Mucosa of descending colon (tissue), 3 donors: ENCODE results near the gene SULT1C2. TPM values are rescaled to one million over a fixed set of nuclear protein-coding genes. Genes with fewer than 3 reads are reported as not detected.

Experiments used
- ATAC-seq: fragments of 200-7000 bp; cut with Tn5 transposase; one replicate; pipeline ENCODE4 v1.9.1; 2020; ENCODE audit warnings: mild to moderate bottlenecking, moderate library complexity
- DNase-seq, 3 donors: peaks; one replicate each; pipeline ENCODE4 v3.0.0-alpha.2; 2020
- H3K36me3 ChIP-seq: fragments of 200-600 bp; one replicate; pipeline ENCODE4 v1.8.0; 2021; ENCODE audit warnings: low read depth, mild to moderate bottlenecking
- H3K4me1 ChIP-seq: fragments of 200-600 bp; one replicate; pipeline ENCODE4 v1.8.0; 2021; ENCODE audit warnings: low read depth, mild to moderate bottlenecking
- H3K4me3 ChIP-seq: fragments of 200-600 bp; one replicate; pipeline ENCODE4 v1.8.0; 2021; ENCODE audit warnings: mild to moderate bottlenecking
- H3K9me3 ChIP-seq: fragments of 200-600 bp; one replicate; pipeline ENCODE4 v1.8.0; 2021; ENCODE audit warnings: mild to moderate bottlenecking
- intact Hi-C, 2 donors: fragments of 100-400 bp; cut with DNase I in 1 of 2; cut with micrococcal nuclease in 1 of 2; formaldehyde crosslinking; loops; one replicate each; pipeline versions ENCODE4 v1.11.0 to v1.11.1; 2022; cut with DNase I, micrococcal nuclease
- long read RNA-seq, 2 donors: library from polyadenylated mRNA; unstranded; transcript quantifications; one replicate each; pipeline ENCODE4 v2.0.0, GENCODE V29; 2019 to 2021
- total RNA-seq, 3 donors: library from RNA; stranded (reverse); fragmentation: NEBNext Ultra II Directional in 2 of 3; extraction: Animal tissue kit (Norgen Biotek cat#: 25700) in 2 of 3; gene quantifications; one replicate each; pipeline versions ENCODE4 v1.2.1 to v1.2.4, GENCODE V29; 2021 to 2023
- TF ChIP-seq, protein P1 (sequence below): fragments of 200-600 bp; IDR thresholded peaks from one replicate; pipeline ENCODE4 v1.8.0; 2022; ENCODE audit warnings: antibody characterized with exemption, mild to moderate bottlenecking
- donor health status: DM: no; HTN: no; CAD: no; lungs with moderate emphysema.
- donor health status: DM: no; HTN: no; CAD: no.
- donor health status: DM: no; HTN: yes; CAD: no.

SULT1C2 gene
- total RNA-seq, result 10 to 100 TPM in 1 of 3 donors, under 1 TPM in 1, not detected in 1; 0.52 to 10.5 TPM
- long read RNA-seq, donor 1, result 0 reads
- long read RNA-seq, donor 2, partial matches to known transcripts, result 0 of 3 reads
- long read RNA-seq, donor 2, other reads (novel, unspliced or antisense), result 1 of 3 reads

DNA sequence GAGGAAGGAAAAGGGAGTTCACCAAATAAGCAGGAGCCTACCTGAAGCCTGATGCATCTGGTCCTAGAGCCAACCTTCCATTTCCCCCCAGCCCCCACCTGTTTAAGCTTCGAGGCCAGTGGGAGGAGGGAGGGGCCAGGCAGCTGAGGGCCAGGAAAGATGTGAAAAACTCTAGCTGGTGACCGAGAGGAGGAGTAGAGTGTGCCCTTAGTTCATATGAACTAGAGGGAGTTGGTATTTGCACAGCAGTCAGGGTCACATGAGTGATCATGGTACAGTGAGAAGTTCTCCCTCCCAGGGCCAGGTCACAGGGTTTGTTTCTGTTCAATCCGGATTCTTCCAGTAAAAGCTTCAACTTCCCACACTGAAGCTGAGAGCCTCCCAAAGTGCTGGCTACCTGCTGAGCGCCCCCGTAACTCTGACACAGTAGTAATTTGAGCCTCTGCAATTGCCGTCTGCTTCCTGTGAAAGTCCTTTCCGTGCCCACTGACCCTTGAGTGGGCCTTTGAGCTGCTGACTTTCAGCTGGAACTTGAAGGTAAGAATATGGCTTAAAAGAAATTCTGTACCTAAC lies at the start of gene SULT1C2:
SULT1C2 (plus strand) TSS at position 362 of the 573 bp plus-strand sequence. CDS start 4,773 bp downstream, outside the sequence.
- ATAC-seq (peak; percentile 97), DNase-seq (peak in 1 of 3 donors; percentile 24)
- no peaks in the 10 kb centered on the region for H3K4me1 ChIP-seq
- no peak within 1 kb of the TSS for H3K4me3 ChIP-seq
- no peaks in the 10 kb centered on the region for H3K36me3 ChIP-seq
- TF ChIP-seq, protein P1, sequence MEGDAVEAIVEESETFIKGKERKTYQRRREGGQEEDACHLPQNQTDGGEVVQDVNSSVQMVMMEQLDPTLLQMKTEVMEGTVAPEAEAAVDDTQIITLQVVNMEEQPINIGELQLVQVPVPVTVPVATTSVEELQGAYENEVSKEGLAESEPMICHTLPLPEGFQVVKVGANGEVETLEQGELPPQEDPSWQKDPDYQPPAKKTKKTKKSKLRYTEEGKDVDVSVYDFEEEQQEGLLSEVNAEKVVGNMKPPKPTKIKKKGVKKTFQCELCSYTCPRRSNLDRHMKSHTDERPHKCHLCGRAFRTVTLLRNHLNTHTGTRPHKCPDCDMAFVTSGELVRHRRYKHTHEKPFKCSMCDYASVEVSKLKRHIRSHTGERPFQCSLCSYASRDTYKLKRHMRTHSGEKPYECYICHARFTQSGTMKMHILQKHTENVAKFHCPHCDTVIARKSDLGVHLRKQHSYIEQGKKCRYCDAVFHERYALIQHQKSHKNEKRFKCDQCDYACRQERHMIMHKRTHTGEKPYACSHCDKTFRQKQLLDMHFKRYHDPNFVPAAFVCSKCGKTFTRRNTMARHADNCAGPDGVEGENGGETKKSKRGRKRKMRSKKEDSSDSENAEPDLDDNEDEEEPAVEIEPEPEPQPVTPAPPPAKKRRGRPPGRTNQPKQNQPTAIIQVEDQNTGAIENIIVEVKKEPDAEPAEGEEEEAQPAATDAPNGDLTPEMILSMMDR, result no peak
- intact Hi-C loops, result no loop called here
- H3K9me3 ChIP-seq, result no peaks in the 10 kb centered on the region

DNA sequence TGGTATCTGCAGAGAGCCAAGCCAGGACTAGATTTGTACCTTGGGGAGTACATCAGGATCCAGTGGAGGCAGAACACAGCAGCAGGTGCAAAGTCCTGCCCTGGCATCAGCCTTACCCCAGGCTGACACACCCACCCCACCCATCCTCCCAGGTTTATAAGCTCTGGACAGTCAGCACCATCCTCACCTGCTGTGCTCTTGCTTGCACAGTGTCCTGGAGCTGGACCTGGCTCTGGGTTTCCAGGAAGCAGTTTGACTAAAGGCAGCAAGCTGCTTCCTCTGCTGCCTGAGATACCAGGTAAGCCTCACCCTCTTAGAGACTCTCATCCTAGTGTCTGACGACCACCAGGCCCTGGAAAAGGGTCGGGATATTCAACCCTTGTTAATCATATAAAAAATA lies 48.9 kb upstream of the SULT1C2 start, which contains the start of gene SULT1C3:
SULT1C3 (plus strand) TSS at position 183 of the 400 bp plus-strand sequence. CDS start 7,227 bp downstream, outside the sequence.
- peaks cover 22% of the 10 kb centered on the region for H3K9me3 ChIP-seq
- no peaks in the 10 kb centered on the region for H3K36me3 ChIP-seq
- H3K4me1 ChIP-seq, result no peaks in the 10 kb centered on the region
- intact Hi-C loops, result no loop called here
- ATAC-seq (peak; percentile 100), DNase-seq (peak; percentile 3 to 84 (median 22))
- no peak within 1 kb of the TSS for H3K4me3 ChIP-seq
- TF ChIP-seq, protein P1, result no peak

DNA sequence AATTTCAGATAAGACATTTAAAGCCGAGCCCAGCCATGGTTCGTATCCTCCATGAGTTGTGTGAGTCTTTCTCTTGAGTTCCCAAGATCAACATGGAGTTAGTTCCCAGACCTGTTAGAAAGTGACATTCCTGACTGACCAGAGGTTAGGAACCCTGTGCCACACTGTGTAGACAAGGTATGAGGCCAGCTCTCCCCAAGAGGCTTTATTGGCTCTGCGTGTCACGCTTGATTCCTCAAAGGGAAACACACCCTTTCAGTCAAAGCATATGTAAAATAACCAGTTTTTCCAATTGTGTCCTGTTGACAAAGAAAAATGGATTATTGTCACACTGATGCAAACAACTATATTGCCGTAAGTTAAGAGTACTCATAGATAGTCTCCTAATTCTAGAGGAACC lies 47.7 kb upstream of the SULT1C2 start:
- intact Hi-C loops, result no loop called here
- Histone ChIP-seq H3K36me3 (no peaks in the 10 kb centered on the region), H3K4me1 (no peaks in the 10 kb centered on the region), H3K4me3 (no peak overlapping the region), H3K9me3 (peaks cover 22% of the 10 kb centered on the region)
- ATAC-seq (no peak), DNase-seq (no peak)
- TF ChIP-seq, protein P1, result no peak

DNA sequence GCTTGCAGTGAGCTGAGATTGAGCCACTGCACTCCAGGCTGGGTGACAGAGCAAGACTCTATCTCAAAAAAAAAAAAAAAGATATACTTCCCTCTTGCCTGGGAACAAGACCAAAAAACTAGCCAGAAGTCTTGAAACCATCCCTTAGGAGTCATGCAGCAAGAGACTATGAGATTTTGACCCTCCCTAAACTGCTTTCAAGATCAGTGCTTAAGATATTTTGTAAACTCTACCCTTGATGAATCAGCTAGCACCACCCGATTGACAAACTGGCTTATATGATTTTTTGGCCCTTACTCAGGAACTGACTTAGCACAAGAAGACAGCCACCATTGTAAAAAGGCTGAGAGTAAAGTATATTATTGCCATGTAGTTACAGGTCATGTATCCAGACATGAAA lies 45.1 kb upstream of the SULT1C2 start:
- TF ChIP-seq, protein P1, result no peak
- Histone ChIP-seq H3K4me1 (no peaks in the 10 kb centered on the region), H3K4me3 (no peak overlapping the region), H3K9me3 (no peaks in the 10 kb centered on the region), H3K36me3 (no peaks in the 10 kb centered on the region)
- ATAC-seq (peak; percentile 28), DNase-seq (no peak)
- intact Hi-C loops, result no loop called here

DNA sequence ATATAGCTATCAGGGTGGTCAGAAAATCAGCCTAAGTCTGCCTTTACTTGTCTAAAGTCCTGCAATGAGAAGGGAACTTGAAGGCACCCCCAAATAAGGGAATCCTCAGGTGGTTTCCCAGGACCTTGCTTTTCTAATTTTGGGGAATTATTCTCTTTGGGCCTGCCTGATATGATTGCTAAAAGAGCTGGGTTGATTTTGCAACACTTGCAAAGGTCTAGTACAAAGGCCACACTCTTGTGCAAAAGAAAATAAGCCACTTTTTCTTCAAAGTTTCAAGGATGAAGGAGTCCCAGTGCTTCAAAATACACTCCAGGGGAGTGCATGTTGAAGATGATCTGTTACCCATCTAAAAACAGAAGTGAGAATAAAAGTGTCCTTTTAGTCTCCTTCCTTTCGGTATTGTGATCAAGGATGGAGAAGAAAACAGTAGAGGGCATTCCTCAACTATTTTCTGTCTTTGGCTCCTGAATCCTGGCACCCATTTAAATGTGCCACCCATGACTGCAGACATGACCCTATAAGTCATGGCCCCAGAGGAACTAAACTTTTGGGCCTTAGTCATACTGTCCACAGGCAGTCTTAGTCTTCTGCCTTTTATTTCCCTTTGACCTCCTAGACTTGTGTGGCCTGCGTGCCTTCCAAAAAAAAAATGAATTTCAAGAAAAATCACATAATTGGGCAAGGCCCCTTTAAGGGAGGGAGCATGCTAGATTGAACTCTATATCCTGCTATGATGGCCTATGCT lies 43.9 kb upstream of the SULT1C2 start:
- Histone ChIP-seq H3K4me3 (no peak overlapping the region), H3K36me3 (no peaks in the 10 kb centered on the region), H3K9me3 (no peaks in the 10 kb centered on the region), H3K4me1 (no peaks in the 10 kb centered on the region)
- intact Hi-C loops, result no loop called here
- ATAC-seq, result no peak
- DNase-seq, result no peak
- TF ChIP-seq, protein P1, result no peak
